ENCODE data around the gene SLC26A5. TPM values are rescaled to one million over a fixed set of nuclear protein-coding genes. Genes with fewer than 3 reads are reported as not detected.

SLC26A5 gene
- polyA plus RNA-seq, 3 donors = not detected

- no peak overlapping the region for H2AFZ ChIP-seq (ENCODE audit: insufficient read depth, low read depth, low read length, poor library complexity, severe bottlenecking)
- H3K36me3 ChIP-seq (replicated peaks in 1 of 2; ENCODE audit: control insufficient read depth in 1 of 2, insufficient read depth in 2 of 2, low read length in 2 of 2) = peaks cover 32 to 42% of the 10 kb centered on the region in 2 donors
- TF ChIP-seq CTCF (IDR thresholded peaks at IDR 0.05) = no peak
- DNase-seq = no peak
- Mint-ChIP-seq H3K9me3 (peaks cover 0 to 2% (median 0%) of the 10 kb centered on the region in 7 donors), H3K27ac (peak overlapping the region; percentile 27 to 95 (median 84)), H3K36me3 (peaks cover 19 to 31% of the 10 kb centered on the region in 2 donors), H3K4me3 (peak overlapping the region; percentile 28 to 80), H3K4me1 (peaks cover 41% of the 10 kb centered on the region), H3K27me3 (ENCODE audit: low read depth in 3 of 3) (no peaks in the 10 kb centered on the region)
- intact Hi-C loops (cut with micrococcal nuclease) = no loop called here
- peak overlapping the region; percentile 11 to 96 (median 36) for H3K4me3 ChIP-seq (replicated peaks in 1 of 3; ENCODE audit: low read depth in 2 of 3, low read length in 3 of 3)
- H3K27ac ChIP-seq (ENCODE audit: low read depth in 1 of 2, low read length in 2 of 2) = peak overlapping the region; percentile 49 to 91
- peak overlapping the region; percentile 17 for H3K9ac ChIP-seq (ENCODE audit: insufficient read depth, low read length, poor library complexity, severe bottlenecking)
- no CpG with 5 or more reads among the region's 1 CpG for WGBS (ENCODE audit: insufficient coverage)
- H3K79me2 ChIP-seq (ENCODE audit: insufficient read depth, low read length) = peaks cover 85% of the 10 kb centered on the region
- peaks cover 42% of the 10 kb centered on the region for H4K20me1 ChIP-seq (ENCODE audit: insufficient read depth, low read length)
- peak overlapping the region; percentile 91 for H3K4me2 ChIP-seq (replicated peaks; ENCODE audit: extremely low read depth, low read length, poor library complexity, severe bottlenecking)
- no peaks in the 10 kb centered on the region for H3K9me3 ChIP-seq (replicated peaks in 1 of 2; ENCODE audit: control insufficient read depth in 1 of 2, insufficient read depth in 1 of 2, low read length in 2 of 2)
- peaks cover 32 to 48% of the 10 kb centered on the region in 2 donors for H3K4me1 ChIP-seq (ENCODE audit: control insufficient read depth in 1 of 2, insufficient read depth in 2 of 2, low read length in 2 of 2)
- no peaks in the 10 kb centered on the region for H3K27me3 ChIP-seq (ENCODE audit: control insufficient read depth in 2 of 2, insufficient read depth in 2 of 2, low read length in 2 of 2)
Observed at GRCh38 chr7:103349805-103350204, 96.2 kb downstream of the SLC26A5 start.

DNA sequence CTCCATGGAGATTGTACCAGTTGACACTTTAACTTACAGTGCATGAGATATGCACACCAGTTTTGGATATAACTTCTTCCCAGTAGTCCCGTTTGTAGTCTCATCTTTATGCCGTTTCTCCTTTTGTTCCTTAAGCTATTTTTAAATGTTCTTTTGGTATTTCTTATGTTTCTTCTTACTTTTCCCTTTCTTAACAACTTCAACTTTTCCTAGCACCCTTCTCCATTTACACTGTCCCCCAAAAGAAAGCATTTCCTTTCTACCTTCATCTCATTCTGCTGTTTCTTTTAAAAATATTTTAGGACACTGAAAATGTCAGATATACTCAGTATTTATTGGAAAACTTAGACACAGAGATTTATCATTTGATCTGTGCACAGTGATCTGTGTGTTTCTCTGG lies 97.0 kb downstream of the SLC26A5 start:
- H3K27me3 ChIP-seq (ENCODE audit: control insufficient read depth in 2 of 2, insufficient read depth in 2 of 2, low read length in 2 of 2) = no peaks in the 10 kb centered on the region
- peaks cover 27 to 33% of the 10 kb centered on the region in 2 donors for H3K36me3 ChIP-seq (replicated peaks in 1 of 2; ENCODE audit: control insufficient read depth in 1 of 2, insufficient read depth in 2 of 2, low read length in 2 of 2)
- H3K27ac ChIP-seq (ENCODE audit: low read depth in 1 of 2, low read length in 2 of 2) = peak overlapping the region in 1 of 2 donors; percentile 91
- Mint-ChIP-seq H3K27ac (peak overlapping the region in 6 of 7 donors; percentile 1 to 95 (median 75)), H3K9me3 (peaks cover 0 to 2% (median 0%) of the 10 kb centered on the region in 7 donors), H3K36me3 (peaks cover 13 to 23% of the 10 kb centered on the region in 2 donors), H3K4me1 (peaks cover 45% of the 10 kb centered on the region), H3K27me3 (ENCODE audit: low read depth in 3 of 3) (no peaks in the 10 kb centered on the region), H3K4me3 (peak overlapping the region; percentile 58 to 96)
- H3K4me1 ChIP-seq (ENCODE audit: control insufficient read depth in 1 of 2, insufficient read depth in 2 of 2, low read length in 2 of 2) = peaks cover 33 to 55% of the 10 kb centered on the region in 2 donors
- H3K4me3 ChIP-seq (replicated peaks in 1 of 3; ENCODE audit: low read depth in 2 of 3, low read length in 3 of 3) = peak overlapping the region; percentile 74 to 96 (median 95)
- peaks cover 41% of the 10 kb centered on the region for H4K20me1 ChIP-seq (ENCODE audit: insufficient read depth, low read length)
- TF ChIP-seq CTCF (IDR thresholded peaks at IDR 0.05) = no peak
- H3K4me2 ChIP-seq (replicated peaks; ENCODE audit: extremely low read depth, low read length, poor library complexity, severe bottlenecking) = peak overlapping the region; percentile 91
- no peak overlapping the region for H2AFZ ChIP-seq (ENCODE audit: insufficient read depth, low read depth, low read length, poor library complexity, severe bottlenecking)
- H3K9me3 ChIP-seq (replicated peaks in 1 of 2; ENCODE audit: control insufficient read depth in 1 of 2, insufficient read depth in 1 of 2, low read length in 2 of 2) = no peaks in the 10 kb centered on the region
- intact Hi-C loops (cut with micrococcal nuclease) = no loop called here
- peak overlapping the region; percentile 17 for H3K9ac ChIP-seq (ENCODE audit: insufficient read depth, low read length, poor library complexity, severe bottlenecking)
- no CpG with 5 or more reads among the region's 2 CpGs for WGBS (ENCODE audit: insufficient coverage)
- DNase-seq = no peak
- H3K79me2 ChIP-seq (ENCODE audit: insufficient read depth, low read length) = peaks cover 85% of the 10 kb centered on the region

Measured in CD14-positive monocyte (primary cell).